Stimulated activated CD4-positive, alpha-beta T cell treated with anti-CD3 and anti-CD28 coated beads, Interleukin-15, amount 100 ng/mL, for 48 hours (primary cell): ENCODE measurements around the gene MMP25.
A peak's percentile ranks its signal among the peaks of the same experiment; 100 is the strongest.
"Not testable (repeated sequence)": the region's sequence is repeated elsewhere in the genome, so short reads cannot be mapped to it uniquely, and the experiment has no call there.

ENCODE experiments used
- DNase-seq, 2 donors: peaks; one replicate each; pipeline ENCODE4 v3.0.0-alpha.2; 2020; ENCODE audit warnings: low read depth in 2 of 2

MMP25 gene

DNA sequence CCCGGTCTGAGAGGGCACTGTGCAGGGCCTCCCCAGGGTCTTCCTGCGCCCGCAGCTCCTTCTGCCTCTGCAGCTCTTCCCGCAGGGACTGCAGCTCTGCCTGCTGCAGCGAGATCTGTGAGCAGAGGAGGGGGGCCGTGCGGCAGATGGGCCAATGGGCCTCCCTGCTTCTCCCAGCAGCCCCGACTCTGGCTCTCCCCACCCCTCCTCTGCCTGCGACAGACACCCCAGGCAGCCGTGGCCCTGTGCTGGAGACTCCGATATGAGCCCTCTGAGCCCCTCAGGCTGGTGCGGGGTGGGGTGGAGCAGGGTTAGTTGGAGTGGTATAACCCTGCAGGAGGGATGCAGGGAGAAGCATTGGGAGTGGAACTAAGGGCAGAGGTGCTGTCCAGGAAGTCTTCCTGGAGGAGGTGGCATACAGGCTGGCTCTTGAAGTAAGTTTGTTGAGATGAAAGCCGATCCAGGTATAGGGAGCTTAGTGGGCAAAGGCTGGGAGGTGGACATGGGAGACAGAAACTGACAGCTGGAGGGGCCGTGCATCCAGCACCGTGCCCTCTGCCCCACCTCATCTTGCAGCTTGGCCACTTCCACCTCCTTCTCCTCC is 17.5 kb upstream of the MMP25 start:
- no peak for DNase-seq

DNA sequence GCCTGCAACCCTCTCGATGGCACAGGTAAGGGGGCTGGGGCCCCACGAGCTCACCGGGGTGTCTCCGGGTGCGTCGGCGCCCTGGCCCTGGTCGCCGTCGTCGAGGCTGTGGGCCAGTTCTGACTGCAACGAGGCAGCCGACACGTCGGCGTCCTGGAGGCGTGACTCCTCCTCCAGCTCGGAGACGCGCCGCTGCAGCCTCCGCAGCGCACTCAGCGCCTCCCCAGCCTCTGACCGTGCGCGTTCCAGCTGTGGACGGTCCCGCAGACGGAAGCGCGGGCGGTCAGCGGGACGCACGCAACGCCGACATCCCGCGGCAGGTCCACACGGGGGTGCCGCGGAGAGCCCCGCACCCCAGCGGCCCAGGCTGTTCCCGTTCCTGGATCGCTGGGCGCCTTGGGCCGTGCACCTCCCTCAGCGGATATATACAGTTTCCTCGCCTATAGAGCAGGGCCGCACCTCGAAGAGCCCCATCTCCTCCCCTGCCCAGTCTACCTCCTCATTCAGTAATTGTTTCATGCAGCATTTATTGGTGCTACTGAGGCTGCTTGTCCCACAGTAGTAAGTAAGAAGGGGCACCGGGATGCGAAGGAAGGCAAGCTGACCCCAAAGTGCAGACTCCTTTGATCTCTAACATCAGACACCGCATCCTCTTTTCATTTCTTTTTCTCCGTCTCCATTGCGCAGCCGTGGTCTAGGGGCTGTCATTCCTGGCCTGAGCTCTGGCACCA is 16.7 kb upstream of the MMP25 start:
- DNase-seq, result peak in 1 of 2 donors; percentile 51

DNA sequence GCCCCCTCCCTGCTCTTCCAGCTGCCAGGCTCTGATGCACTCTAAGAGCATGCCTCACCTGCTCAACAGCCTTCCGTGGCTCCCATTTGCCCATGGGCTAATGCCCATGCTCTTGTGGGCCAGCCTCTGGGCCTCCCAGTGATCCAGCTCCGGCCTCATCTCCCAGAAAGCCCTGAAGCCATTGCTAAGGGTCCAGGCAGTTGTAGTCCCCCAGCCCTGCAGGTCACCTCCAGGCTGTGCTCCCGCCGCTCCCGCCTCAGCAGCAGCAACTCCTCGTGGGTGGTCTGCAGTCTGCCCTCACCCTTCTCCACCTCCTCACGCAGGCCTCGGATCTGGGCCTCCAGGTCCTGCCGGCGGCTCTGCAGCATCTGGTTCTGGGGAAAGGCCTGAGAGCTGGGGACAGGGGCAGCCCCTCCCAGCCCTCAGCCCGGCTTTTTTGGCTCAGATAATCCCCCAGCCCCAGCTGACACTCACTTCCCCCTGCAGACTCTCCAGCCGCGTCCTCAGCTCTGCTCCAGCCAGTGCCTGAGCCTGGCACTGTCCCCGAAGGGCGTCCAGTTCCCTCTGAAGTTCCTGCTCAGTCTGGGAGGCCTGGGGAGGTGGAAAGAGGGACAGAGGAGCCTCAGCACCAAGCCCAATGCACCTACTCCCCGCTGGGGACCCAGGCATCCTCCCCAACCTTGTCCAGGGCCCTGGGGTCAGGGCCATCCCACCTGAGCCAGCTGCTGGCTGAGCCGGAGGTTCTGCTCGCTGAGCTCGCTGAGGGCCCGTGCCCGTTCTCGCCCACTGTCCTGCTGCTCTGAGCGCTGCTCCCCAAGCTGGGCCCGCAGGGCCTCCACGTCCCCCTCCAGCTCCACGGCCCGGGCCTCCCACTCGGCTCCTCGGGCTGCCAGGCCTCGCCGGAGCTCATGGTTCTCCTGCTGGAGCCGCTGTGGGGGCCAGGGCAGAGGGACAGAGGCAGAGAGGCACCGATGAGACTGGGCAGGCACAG is 15.8 kb upstream of the MMP25 start:
- DNase-seq, result no peak

DNA sequence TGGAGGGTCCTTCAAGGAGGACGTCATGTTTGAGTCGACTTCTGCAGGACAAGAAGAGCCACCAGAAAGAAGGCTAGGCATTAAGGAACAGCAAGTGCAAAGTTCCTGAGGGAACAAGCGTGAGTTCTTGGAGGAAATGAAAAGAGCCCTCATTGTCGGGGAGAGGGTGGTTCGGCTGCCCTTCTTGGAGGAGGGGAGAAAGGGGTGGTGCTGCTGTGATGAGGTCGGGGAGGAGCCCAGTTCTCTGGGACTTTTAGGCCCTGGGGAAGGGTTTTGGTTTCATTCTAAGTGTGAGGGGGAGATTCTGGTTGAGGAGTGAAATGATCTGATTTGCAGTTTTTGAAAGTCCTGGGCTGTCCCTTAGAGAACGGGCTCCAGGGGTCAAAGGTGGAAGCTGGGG is 13.7 kb upstream of the MMP25 start:
- no peak for DNase-seq

DNA sequence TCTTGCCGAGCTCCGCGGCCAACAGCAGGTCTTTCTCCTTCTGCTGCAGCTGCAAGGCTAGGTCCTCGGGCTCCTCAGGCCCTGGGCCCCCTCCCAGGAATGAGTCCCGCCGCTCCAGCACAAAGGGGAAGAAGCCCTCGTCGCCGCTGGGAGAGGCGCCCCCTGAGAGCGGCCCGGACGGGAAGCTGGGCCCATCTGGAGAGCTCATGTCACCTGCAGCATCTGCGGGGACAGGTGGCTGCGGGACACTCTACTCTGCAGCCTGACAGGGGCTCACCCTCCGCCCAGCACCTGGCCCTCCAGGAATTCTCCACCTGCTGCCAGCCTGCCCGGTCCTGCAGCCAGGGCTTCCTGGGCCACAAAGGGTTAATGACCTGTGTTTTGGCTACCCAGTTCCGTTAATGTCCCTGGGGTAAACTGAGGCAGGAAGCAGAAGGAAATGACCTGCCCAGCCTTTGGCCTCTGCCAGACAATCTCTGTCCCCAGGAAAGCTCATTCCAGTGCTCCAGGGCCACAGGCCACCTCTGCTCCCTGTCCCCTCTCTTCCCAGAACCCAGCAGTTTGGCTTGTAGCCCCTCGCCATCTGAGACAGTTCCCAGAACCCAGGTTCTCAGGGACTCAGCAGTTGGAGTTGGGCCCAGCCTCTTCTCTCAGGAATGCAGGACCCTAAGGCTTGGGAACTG is 10.9 kb upstream of the MMP25 start:
- DNase-seq, result no peak

DNA sequence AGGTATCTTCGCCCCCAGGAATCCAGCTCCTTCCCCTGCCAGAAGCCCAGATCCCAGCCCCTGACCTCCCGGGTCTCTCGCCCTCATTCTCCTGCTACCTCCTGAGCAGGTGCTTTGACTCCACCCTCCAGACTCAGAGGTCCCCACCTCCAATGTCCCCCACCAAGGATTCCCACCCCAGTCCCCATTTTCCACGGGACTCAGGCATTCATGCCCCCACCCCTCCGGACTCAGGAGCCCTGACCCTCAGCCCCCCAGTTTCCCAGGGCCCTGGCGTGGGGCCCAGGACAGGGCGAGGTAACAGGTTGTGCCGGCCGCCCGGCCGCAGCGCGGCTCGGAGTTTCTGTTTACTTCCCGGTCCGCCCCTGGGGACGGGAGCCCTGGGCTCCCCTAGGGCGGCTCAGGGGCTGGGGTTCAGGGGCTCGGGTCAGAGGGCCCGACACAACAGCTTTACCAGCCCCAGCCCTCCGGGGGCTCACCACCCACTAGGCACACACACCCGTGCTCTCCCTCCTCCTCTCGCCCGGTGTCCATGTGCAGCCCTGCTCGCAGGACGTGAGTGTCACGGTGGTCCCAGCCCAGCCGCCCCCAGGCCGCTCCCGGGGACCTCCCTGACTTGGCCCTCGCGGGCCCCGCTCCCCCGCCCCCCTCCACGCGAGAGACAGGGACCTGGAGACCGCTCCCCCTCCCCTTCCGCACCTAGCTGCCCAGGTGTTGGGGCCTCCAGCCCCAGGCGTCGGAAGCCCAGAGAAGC is 10.2 kb upstream of the MMP25 start:
- DNase-seq, result no peak

DNA sequence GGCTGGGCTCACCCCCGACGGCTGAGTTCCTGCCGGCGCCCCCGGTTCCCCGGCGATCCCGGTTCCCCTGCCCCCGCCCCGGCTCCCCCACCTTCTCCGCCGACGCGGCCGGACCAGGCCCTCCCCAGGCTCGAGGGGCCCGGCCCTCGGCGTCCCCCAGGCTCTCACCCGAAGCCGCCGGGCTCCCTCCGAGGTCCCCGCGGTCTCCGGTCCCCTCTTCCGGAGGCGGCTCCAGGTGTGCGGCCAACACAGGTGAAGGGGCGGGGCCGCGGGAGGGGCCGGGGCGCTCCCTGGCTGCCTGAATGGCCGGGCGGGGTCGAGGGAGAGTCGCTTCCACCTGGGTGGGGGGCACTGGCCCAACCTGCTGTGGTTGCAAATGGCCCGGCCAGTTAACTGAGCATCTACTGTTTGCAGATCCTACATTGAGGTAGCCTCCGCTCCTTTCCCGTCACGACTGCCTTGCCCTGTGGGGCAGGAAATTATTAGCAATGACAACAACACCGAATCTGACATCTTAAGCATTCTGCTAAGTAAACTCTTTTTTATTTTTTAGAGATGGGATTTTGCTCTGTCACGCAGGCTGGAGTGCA is 9.5 kb upstream of the MMP25 start, which contains the start of gene BICDL2:
Gene BICDL2, minus strand, starts transcription at position 219 of the 590 bp plus-strand sequence. CDS start 1,448 bp downstream, outside the sequence.
- no peak for DNase-seq

DNA sequence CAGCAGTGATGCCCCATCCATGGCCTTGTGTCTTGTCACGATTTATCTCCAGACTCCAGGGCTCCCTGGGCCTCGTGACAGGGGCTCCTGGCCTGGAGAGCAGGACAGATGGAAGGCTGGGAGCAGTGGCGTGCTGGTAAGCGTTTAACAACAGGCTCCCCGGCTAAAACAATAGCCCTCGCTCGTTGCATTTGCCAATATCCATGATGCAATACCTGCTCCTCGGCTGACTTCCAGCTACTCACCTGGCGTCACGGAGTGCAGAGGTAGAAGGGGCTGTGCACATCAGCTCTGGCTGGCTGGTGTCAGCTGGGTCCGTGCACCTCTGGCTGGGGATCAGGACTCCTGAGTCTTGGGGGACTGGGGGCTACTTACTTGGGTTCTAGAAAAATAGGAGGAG is 8.1 kb upstream of the MMP25 start:
- DNase-seq, result no peak

DNA sequence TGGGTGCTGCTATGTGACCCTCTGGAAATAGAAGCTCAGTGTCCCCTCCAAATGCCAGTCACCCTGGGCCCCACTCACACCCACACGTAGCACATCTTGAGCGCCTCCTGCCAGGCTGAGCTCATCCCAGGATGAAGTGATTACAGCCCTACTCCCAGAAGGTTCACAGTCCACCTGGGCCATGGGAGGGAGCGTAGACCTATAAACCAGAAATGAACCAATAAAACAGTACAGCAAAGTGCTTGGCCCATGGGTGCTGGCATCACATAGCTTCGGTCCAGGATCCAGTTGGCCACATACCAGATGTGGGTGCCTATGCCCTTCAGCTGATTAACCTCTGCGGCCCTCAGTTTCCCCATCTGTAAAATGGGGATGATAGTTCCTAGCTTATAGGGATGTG is 7.5 kb upstream of the MMP25 start:
- DNase-seq, result no peak

DNA sequence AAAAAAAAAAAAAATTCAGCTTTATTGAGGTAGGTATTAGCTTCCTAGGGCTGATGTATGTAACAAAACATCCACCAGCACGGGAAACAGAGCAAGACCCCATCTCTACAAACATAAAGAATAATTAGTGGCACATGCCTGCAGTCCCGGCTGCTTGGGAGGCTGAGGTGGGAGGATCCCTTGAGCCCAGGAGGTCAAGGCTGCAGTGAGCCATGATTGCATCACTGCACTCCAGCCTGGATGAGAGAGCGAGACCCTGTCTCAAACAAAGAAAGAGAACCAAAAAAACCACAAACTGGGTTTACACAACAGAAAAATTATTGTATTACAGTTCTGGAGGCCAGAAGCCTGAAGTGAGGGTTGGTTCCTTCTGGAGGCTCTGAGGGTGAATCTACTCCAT is 4.0 kb upstream of the MMP25 start:
- DNase-seq, result no peak

DNA sequence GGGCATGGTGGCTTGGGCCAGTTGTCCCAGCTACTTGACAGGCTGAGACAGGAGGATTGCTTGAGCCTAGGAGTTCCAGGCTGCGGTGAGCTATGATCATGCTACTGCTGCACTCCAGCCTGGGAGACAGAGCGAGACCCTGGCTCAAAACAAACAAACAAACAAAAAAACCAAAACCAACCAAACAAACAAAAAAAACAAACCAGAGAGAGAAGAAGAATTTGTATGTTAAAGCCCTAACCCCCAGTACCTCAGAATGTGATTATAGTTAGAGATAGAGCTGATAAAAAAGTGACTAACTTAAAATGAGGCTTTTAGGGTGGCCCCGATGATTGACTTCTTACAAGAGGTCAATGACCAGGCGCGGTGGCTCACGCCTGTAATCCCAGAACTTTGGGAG is 1.7 kb upstream of the MMP25 start:
- no peak for DNase-seq

DNA sequence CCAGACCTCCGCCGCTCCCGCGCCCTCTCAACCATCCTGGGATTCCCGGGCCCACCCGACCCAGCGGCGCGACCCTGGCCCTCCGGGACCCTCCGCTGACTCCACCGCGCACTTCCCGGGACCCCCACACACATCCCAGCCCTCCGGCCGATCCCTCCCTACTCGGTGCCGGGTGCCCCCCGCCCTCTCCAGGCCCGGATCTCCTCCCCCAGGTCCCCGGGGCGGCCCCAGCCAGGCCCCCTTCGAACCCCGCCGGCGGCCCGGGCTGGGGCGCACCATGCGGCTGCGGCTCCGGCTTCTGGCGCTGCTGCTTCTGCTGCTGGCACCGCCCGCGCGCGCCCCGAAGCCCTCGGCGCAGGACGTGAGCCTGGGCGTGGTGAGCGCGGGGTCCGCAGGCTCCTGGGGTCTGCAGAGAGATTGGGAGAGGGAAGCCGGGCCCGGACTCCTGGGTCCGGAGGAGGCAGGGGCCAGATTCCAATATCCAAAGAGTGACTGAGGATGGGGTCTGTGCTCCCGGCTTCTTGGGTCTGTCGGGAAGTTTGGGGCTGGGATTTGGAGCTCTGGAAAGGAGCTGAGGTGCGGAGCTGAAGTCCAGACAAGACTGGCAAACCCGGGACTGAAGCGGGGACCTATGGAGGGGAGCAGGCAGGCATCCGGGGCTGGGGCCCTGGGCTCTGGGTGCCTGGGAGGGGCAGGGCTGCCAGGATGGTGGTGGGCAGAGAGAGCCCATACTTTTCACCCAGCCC is 453 bp downstream of the MMP25 start:
- DNase-seq, result no peak

DNA sequence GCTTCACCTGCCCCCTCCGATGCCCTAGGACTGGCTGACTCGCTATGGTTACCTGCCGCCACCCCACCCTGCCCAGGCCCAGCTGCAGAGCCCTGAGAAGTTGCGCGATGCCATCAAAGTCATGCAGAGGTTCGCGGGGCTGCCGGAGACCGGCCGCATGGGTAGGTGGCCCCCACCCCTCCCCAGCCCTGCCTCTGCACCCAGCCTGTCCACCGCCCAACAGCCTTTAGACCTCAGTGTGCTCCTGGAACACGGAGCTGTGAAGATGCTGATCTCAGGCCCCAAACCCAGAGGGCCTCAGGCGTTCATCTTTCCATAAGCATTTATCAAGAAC is 993 bp downstream of the MMP25 start:
- DNase-seq, result no peak

DNA sequence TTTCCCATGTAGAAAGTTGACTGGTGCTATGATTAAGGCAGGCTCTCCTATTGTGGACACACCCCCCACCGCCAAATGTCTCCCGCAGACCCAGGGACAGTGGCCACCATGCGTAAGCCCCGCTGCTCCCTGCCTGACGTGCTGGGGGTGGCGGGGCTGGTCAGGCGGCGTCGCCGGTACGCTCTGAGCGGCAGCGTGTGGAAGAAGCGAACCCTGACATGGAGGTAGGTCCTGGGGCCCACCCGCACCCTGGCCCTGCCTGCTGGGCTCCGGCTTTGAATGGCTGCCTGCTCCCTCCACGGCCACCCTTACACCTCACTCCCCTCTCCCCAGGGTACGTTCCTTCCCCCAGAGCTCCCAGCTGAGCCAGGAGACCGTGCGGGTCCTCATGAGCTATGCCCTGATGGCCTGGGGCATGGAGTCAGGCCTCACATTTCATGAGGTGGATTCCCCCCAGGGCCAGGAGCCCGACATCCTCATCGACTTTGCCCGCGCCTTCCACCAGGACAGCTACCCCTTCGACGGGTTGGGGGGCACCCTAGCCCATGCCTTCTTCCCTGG is 3.6 kb downstream of the MMP25 start:
- no peak for DNase-seq

DNA sequence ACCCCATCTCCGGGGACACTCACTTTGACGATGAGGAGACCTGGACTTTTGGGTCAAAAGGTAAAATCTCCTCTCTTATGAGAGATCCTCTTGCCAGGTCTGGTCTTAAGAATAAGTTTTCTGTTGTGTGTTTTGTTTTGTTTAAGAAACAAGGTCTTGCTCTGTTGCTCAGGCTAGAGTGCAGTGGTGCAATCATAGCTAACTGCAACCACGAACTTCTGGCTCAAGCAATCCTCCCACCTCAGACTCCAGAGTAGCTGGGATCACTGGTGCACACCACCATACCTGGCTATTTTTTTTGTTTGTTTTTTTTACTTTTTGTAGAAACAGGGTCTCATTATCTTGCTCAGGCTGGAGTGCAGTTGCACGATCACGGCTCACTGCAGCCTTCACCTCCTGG is 4.1 kb downstream of the MMP25 start:
- no peak for DNase-seq

DNA sequence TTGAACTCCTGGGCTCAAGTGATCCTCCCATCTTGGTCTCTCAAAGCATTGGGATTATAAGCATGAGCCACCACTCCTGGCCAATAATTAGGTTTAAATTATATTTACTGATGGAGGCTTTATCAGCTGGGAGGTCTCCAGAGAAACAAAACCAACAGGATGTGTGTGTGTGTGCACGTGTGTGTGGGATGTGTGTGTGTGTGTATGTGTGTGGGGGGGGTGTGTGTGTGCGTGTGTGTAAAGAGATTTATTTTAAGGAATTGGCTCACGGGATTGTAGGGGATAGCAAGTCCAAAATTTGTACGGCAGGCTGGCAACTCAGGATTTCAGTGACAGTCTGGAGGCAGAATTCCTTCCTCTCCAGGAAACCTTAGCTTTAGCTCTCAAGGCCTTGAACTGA is 4.6 kb downstream of the MMP25 start:
- DNase-seq, result no peak

DNA sequence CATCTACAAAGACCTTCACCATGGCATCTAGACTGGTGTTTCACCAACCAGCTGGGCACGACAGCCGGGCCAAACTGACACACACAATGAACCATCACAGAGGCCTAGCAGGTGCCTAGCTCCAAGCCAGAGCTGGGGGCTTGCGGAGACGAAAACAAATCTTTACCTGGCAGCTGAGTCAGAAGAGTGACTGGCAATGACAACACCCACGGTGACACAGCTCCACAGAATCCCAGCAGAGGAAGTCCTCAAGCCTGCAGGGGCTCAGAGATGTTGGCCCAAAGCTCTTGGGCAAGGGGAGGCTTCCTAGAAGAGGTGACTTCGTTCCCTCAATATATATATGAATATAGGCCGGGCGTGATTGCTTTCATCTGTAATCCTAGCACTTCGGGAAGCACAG is 5.1 kb downstream of the MMP25 start:
- DNase-seq, result no peak

DNA sequence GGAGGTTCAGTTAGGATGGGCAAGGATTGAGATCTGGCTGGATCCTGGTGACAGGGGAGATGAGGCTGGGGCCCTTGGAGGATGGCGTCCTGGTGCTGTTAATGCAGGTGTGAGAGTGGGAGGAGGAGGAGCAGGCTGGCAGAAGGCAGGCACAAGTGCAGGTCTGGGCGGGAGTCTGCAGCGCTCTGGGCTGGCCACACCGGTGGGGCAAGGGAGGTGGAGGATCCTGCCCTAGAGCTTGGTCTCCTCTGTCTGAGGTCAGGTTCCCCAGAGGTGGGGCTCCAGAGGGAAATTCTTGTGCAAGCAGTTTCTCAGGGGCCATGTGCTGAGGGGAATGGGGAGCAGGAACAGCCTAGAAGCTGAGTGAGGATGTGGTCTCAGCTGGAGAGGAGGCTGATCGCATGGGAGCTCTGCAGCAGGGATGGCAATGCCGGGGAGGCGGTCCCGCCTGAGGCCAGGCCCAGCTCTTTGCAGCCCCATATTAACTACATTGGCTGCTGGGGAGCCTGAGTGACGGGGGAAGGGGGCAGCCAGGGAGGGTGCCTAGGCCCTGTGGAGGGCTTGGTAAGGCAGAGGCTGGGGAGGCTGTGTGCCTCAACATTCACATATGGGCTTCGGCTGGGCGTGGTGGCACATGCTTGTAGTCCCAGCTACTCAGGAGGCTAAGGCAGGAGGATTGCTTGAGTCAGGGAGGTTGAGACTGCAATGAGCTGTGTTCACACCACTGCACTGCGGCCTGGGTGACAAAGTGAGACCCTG is 6.4 kb downstream of the MMP25 start:
- not testable (repeated sequence) for DNase-seq

DNA sequence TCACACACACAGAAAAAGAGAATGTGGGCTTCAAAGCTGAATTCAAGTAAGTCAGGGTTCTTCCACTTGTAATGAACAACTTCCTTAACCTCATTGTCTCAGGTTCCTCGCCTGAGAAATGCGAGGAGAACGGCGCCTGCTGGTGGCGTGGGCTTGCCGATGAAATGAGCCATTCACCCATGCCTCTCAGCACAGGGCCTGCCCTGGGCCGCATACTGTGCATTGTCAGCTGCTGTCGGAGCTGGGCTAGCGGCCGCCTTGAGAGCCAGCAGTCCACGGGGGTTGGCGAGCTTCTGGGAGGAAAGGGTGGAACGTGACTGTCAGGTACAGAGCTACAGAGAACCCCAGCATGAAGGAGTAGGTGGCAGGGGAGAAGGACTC is 7.0 kb downstream of the MMP25 start:
- not testable (repeated sequence) for DNase-seq
